CD4-positive, alpha-beta T cell treated with Interleukin-6 at 100 ng/mL for 8 hours (primary cell): ENCODE measurements around the gene BORCS5.

Source experiments
- DNase-seq: peaks from one replicate; pipeline ENCODE4 v3.0.0-alpha.2; 2020; ENCODE audit warnings: mixed read lengths, low spot score

Gene BORCS5

DNA sequence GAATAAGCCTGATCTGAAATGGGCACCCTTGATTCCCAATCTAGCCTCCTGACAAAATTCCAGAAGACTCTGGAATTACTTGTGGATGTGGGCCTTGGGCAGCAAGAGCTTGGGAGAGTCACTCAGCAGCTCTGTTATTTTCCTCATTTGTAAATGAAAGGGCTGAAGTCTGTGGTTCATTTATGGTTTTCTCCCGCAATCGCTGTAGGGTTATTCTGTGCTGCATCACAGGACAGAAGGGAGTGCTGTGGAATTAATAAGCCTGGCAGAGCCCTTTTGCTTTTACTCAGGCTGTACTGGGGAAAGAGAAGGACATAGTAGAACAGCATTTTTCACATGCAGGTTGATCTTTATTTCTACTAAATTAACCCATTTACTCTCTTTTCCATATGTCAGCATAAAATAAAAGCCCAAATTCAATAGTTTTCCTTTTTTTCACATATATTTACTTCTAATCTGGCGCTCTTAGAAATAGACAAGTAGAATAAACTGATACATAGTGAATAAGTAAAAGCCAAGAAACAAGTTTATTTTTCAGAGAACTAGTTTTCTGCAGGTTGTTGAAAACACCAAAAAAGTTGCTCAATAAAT, 156.6 kb downstream of the BORCS5 start:
- no peak for DNase-seq

DNA sequence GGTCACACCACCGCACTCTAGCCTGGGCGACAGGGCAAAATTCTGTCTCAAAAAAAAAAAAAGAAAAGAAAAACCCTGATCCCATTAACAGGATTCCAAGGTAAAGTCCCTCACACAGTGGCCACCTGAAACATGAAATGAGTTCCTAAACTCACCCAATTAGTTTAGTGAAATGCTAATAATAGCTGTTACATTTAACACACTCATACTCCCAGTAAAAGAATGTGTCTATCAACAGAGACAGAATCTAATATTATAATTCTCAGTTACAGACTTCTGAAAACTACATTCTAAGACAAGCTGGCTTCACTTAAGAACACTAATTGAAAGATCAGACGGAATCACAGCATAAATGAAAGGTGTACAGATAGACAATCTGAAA, 161.6 kb downstream of the BORCS5 start:
- DNase-seq, result no peak

GRCh38 chr12:12518919-12519318, 162.0 kb downstream of the BORCS5 start:
- no peak for DNase-seq
